ENCODE data around the gene CCDC102A.

DNA sequence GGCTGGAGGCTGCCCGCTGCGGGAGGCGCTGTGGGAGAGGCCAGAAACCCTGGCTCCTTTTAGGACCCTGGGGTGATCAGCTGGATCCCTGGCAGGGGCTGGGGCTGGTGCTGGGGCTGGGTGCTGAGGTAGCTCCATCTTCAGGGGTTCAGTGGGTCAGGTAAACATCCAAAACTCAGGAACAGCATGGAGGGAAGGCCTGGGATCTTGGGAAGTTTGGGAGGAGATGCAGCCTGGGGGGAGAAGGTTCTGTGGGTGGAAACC lies 27.0 kb upstream of the CCDC102A start:
- TF ChIP-seq, protein P1, sequence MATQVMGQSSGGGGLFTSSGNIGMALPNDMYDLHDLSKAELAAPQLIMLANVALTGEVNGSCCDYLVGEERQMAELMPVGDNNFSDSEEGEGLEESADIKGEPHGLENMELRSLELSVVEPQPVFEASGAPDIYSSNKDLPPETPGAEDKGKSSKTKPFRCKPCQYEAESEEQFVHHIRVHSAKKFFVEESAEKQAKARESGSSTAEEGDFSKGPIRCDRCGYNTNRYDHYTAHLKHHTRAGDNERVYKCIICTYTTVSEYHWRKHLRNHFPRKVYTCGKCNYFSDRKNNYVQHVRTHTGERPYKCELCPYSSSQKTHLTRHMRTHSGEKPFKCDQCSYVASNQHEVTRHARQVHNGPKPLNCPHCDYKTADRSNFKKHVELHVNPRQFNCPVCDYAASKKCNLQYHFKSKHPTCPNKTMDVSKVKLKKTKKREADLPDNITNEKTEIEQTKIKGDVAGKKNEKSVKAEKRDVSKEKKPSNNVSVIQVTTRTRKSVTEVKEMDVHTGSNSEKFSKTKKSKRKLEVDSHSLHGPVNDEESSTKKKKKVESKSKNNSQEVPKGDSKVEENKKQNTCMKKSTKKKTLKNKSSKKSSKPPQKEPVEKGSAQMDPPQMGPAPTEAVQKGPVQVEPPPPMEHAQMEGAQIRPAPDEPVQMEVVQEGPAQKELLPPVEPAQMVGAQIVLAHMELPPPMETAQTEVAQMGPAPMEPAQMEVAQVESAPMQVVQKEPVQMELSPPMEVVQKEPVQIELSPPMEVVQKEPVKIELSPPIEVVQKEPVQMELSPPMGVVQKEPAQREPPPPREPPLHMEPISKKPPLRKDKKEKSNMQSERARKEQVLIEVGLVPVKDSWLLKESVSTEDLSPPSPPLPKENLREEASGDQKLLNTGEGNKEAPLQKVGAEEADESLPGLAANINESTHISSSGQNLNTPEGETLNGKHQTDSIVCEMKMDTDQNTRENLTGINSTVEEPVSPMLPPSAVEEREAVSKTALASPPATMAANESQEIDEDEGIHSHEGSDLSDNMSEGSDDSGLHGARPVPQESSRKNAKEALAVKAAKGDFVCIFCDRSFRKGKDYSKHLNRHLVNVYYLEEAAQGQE (IDR thresholded peaks at IDR 0.05; ENCODE audit: low read depth, low read length) = no peak
- TF ChIP-seq YY1 (IDR thresholded peaks at IDR 0.05; ENCODE audit: low read depth, low read length) = no peak
- no peak for TF ChIP-seq CREM (IDR thresholded peaks at IDR 0.05; ENCODE audit: low read depth)
- no peak for TF ChIP-seq SUPT20H (IDR thresholded peaks at IDR 0.05; ENCODE audit: borderline replicate concordance, control insufficient read depth, low read depth, low read length)
- TF ChIP-seq, protein P2, sequence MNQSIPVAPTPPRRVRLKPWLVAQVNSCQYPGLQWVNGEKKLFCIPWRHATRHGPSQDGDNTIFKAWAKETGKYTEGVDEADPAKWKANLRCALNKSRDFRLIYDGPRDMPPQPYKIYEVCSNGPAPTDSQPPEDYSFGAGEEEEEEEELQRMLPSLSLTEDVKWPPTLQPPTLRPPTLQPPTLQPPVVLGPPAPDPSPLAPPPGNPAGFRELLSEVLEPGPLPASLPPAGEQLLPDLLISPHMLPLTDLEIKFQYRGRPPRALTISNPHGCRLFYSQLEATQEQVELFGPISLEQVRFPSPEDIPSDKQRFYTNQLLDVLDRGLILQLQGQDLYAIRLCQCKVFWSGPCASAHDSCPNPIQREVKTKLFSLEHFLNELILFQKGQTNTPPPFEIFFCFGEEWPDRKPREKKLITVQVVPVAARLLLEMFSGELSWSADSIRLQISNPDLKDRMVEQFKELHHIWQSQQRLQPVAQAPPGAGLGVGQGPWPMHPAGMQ (IDR thresholded peaks at IDR 0.05; ENCODE audit: borderline replicate concordance) = no peak
- no peak for TF ChIP-seq IKZF2 (IDR thresholded peaks at IDR 0.05)
- TF ChIP-seq, protein P3, sequence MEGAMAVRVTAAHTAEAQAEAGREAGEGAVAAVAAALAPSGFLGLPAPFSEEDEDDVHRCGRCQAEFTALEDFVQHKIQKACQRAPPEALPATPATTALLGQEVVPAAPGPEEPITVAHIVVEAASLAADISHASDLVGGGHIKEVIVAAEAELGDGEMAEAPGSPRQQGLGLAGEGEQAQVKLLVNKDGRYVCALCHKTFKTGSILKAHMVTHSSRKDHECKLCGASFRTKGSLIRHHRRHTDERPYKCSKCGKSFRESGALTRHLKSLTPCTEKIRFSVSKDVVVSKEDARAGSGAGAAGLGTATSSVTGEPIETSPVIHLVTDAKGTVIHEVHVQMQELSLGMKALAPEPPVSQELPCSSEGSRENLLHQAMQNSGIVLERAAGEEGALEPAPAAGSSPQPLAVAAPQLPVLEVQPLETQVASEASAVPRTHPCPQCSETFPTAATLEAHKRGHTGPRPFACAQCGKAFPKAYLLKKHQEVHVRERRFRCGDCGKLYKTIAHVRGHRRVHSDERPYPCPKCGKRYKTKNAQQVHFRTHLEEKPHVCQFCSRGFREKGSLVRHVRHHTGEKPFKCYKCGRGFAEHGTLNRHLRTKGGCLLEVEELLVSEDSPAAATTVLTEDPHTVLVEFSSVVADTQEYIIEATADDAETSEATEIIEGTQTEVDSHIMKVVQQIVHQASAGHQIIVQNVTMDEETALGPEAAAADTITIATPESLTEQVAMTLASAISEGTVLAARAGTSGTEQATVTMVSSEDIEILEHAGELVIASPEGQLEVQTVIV (IDR thresholded peaks at IDR 0.05; ENCODE audit: borderline replicate concordance, partially characterized antibody) = no peak
- TF ChIP-seq, protein P4, sequence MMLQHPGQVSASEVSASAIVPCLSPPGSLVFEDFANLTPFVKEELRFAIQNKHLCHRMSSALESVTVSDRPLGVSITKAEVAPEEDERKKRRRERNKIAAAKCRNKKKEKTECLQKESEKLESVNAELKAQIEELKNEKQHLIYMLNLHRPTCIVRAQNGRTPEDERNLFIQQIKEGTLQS (IDR thresholded peaks at IDR 0.05; ENCODE audit: borderline replicate concordance, extremely low read depth, low read depth, low read length) = no peak
- TF ChIP-seq, protein P5, sequence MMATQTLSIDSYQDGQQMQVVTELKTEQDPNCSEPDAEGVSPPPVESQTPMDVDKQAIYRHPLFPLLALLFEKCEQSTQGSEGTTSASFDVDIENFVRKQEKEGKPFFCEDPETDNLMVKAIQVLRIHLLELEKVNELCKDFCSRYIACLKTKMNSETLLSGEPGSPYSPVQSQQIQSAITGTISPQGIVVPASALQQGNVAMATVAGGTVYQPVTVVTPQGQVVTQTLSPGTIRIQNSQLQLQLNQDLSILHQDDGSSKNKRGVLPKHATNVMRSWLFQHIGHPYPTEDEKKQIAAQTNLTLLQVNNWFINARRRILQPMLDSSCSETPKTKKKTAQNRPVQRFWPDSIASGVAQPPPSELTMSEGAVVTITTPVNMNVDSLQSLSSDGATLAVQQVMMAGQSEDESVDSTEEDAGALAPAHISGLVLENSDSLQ (IDR thresholded peaks at IDR 0.05) = no peak
- TF ChIP-seq, protein P6, sequence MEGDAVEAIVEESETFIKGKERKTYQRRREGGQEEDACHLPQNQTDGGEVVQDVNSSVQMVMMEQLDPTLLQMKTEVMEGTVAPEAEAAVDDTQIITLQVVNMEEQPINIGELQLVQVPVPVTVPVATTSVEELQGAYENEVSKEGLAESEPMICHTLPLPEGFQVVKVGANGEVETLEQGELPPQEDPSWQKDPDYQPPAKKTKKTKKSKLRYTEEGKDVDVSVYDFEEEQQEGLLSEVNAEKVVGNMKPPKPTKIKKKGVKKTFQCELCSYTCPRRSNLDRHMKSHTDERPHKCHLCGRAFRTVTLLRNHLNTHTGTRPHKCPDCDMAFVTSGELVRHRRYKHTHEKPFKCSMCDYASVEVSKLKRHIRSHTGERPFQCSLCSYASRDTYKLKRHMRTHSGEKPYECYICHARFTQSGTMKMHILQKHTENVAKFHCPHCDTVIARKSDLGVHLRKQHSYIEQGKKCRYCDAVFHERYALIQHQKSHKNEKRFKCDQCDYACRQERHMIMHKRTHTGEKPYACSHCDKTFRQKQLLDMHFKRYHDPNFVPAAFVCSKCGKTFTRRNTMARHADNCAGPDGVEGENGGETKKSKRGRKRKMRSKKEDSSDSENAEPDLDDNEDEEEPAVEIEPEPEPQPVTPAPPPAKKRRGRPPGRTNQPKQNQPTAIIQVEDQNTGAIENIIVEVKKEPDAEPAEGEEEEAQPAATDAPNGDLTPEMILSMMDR (IDR thresholded peaks at IDR 0.05 in 2 of 3, conservative IDR thresholded peaks at IDR 0.05 in 1 of 3; ENCODE audit: control insufficient read depth in 2 of 3, extremely low read depth in 1 of 3, insufficient read depth in 1 of 3, low read depth in 3 of 3, low read length in 3 of 3) = no peak
- no peak for TF ChIP-seq ZZZ3 (IDR thresholded peaks at IDR 0.05; ENCODE audit: control insufficient read depth, insufficient read length, low read depth)

All from GM12878 (cell line).